NCI-H2081 treated with DMSO at 0.1 percent for 48 hours (cell line): ENCODE measurements around the gene SAE1.
"Not testable (repeated sequence)": the region's sequence is repeated elsewhere in the genome, so short reads cannot be mapped to it uniquely, and the experiment has no call there.

Experiments
- DNase-seq: peaks from one replicate; lab custom pipeline; 2025; lab: John Stamatoyannopoulos, UW

Gene SAE1

DNA sequence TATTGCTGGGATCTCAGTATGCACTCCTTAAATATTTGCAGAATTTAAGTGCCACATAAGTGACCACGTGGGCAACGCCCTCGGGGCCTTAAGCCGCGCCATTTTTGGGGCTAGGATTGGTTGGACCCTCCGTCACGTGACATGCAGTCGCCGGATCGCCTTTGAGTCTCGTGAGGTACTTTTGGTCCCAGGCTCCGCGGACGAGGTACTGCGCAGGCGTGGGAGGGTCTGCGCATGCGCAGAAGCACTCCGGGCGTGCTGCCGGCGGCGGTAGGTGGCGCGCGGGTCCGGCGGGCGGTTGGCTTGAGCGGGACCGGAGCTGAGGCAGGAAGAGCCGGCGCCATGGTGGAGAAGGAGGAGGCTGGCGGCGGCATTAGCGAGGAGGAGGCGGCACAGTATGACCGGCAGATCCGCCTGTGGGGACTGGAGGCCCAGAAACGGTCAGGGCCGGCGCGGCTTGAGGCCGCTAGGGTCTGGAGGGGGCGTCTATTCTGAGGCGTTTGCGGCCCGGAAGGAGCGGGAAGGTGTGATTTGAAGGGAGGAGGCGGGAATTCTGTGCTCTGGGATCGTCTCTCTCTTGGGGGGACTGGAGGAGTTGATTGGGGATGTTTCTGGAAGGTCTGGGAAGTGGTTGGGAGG, at the start of gene SAE1:
Gene SAE1 (plus strand): TSS at position 247 of the 639 bp plus-strand sequence. CDS start 96 bp downstream, at position 343.
- DNase-seq = peak; percentile 94

DNA sequence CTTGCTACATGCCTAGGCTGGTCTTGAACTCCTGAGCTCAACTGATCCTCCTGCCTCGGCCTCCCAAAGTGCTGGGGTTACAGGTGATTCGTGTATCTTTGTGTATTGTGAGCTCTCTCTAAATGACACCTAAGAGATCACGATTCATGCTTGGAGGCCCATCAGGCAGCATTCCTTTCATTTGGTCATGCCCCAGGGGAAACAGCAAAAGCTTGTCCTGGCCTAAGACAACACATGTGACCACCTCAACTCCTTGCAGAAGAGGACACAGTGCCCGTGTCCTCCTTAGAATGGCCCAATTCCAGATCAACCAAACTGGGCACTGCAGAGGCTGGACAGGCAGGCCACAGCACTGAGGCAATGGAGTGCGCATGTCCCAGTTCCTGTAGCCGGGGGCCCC, 49.5 kb upstream of the SAE1 start:
- DNase-seq = no peak

- no peak for DNase-seq
These were observed 48.1 kb upstream of the SAE1 start for GRCh38 chr19:47082493-47082892.

- no peak for DNase-seq
These were observed 45.7 kb upstream of the SAE1 start for GRCh38 chr19:47084879-47085439.

- DNase-seq = no peak
These were observed 44.4 kb upstream of the SAE1 start for GRCh38 chr19:47086280-47086679.

DNA sequence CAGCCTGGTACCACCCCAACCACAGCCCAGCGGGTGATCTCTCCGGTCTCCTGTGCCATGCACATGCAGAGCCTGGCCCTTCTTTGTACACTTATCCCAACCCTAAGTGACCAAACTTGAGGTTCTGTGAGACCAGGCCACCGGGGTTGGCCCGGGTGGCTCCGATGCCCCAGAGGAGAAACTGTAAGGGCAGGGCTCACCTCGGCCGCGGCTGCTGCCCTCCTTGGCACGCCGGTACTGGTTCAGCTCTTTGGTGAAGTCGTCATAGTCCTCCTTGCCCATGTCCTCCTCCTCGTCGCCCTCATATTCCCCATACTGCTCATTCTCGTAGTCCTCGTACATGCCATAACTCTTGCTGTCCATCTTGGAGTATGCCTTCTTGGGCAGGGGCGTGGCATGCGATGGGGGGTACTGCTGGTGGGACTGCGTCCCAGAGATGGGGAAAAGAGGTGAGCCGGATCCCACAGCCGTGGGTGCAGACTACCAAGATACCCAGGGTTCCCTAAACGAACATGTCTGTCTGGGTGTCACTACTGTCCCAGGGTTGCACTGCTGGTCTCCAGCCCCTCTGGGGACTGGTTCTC, 40.8 kb upstream of the SAE1 start:
- no peak for DNase-seq

GRCh38 chr19:47093254-47093653, 37.4 kb upstream of the SAE1 start:
- DNase-seq = no peak

GRCh38 chr19:47093841-47094240, 36.8 kb upstream of the SAE1 start:
- DNase-seq = no peak

- DNase-seq = no peak
These were observed 35.8 kb upstream of the SAE1 start for GRCh38 chr19:47094557-47095475.

DNA sequence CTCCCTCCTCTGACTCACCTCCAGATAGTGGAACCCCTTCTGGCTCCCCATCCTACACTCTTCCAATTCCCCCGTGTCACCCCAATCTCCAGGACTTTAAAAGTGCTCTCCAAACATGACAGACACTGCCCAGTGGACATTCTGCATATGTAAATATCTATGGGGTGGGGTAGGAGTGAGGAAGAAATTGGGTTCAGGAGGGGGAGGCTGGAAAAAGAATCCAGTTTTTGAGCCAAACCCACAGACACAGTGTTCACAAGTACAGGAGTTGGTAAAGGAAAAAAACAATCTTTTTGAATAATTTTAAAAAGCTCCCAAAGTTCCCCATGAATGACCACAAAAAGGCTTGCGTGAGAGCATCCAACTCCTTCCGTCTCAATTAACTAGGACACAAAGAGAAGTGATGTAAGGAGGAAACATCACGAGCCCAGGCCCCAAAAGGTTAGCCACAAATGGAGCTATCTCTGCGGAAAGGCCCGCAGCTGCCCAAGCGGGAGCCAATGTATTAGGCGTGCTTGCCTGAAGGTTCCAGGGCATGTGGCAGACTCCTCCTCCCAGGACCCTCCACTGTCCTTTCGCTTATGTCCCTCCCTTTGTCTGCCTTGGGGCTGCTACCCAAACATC, 35.0 kb upstream of the SAE1 start:
- no peak for DNase-seq

- no peak for DNase-seq
These were observed 34.4 kb upstream of the SAE1 start for GRCh38 chr19:47096100-47096704.

GRCh38 chr19:47096721-47097120, 33.9 kb upstream of the SAE1 start:
- DNase-seq = no peak

DNA sequence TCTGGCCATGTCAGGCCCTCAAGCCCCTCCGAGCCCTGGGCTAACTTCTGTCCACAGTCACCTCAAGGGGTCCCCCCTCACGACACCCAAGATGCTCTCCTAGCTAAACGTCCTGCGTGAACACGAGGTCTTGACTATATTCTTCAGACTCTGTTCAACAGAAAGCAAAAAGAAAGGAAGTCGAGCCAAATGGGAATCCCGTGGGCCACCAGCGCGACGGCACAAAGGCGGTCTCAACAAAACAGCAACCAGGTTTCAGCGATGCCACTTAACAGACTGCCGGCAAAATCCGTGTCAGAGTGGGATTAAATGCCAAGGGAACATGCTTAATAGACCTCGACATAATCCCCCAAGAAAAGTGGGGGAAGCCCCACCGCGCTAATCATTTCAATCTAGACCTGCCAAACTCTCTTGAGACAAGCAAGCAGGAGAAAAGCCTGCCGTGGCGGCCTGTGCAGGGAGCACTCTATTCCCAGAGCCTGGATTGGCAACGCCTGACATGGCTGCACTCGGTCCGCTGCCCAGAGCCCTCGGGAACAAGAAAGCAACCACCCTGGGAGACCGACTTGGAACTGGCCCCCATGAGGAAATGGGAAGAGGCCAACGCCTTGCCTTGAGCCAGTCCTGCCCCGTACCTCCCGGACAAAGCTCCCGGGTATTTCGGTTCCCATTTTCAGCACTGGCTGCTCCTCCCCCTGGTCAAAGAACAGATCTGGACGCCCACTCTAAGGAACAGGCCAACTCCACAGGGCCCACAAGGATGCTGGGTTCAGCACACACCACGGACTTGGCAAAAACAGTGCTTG, 33.0 kb upstream of the SAE1 start:
- DNase-seq = no peak

DNA sequence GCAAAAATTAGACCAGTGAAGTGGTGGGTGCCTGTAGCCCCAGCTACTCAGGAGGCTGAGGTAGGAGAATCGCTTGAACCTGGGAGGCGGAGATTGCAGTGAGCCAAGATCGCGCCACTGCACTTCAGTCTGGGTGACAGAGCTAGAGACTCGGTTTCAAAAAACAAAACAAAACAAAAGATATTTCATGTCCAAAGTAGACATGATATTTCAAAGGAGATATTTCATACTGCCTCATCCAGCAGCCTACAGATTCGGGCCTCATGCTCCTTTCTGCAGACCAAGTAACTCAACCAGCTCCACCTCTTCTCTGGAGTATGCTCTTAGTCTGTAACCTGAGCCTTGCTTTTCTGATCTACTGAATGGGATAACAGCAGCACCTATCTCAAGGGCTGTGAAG, 32.0 kb upstream of the SAE1 start:
- no peak for DNase-seq

DNA sequence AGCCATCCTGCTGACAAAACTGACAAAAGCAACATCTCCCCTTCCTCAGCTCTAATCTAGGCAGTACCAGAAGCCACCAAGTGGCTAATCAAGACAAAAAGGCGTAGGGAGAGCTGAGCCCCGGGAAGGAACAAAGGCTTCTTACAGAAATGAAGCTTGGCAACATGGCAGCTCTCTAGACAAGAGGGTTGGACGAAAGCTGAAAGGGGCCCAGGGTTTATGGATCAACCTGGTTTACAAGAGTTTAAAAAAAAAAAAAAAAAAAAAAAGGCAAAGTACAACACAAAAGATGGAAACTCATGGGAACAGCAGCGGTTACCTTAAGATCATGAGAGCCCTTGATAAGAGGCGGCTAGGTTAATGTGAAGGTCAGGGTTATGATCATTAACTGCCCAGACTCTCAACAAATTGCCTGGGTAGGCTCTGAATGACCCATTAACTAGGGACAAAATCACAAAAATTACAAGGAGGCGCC, 31.0 kb upstream of the SAE1 start:
- no peak for DNase-seq

DNA sequence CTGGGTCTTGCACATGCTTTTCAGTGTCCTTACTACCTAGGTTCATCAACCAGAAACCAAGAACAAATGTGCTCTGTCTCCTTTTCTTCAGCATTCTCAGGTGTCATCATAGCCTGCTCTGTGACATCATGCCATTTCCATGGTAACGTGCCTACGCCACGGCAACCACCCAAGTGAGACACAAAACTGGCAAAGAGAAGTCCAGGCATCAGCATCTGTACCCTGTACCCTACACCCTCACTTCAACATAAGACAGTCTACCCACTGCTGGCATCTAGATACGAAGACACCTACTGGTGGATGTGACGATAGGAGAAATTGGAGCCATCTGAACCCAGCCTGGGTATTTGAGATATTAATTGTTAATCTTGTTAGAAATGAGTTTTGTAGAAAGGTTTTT, 30.3 kb upstream of the SAE1 start:
- DNase-seq = no peak

DNA sequence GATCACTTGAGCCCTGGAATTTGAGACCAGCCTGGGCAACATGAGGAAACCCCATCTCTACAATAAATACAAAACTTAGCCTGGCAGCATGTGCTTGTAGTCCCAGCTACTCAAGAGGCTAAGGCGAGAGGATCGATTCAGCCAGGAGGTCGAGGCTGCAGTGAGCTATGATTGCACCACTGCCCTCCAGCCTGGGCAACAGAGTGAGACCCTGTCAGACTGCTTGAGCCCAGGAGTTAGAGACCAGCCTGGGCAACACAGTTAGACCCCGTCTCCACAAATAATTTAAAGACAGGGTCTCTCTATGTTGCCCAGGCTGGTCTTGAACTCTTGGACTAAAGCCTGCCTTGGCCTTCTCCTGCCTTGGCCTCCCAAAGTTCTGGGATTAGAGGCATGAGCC, 29.5 kb upstream of the SAE1 start:
- DNase-seq = not testable (repeated sequence)

DNA sequence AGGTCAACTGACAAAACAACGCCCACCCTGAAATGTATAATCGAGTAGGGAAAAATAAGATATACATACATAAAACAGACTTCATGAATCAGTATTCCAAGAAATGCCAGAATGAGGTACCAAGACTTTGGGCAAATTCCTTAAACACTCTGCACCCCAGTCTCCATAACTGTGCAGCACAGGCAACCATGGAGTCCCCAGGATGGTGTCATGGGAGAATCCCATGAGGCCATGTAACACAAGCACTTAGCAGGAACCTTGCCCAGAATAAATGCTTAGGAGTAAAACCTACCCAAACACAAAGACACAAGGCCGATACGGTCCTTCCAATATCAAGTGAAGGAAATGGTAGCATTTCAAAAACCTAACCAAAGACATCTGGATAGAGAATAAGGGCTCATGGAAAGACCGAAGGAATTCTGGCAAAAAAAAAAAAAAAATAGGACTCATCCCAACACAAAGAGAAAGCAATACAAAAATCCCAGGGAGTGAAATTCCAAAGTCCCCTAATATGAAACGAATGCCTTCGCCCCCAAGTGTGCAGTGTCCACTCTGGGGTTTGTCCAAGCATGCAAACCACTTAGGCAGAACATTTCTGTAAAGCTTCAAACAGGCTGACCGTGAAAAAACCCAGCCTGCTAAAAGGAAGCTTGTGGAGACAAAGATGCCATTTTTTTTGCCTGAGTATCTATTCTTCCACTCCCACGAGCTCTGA, 28.1 kb upstream of the SAE1 start:
- no peak for DNase-seq

GRCh38 chr19:47104680-47105079, 26.0 kb upstream of the SAE1 start:
- no peak for DNase-seq

DNA sequence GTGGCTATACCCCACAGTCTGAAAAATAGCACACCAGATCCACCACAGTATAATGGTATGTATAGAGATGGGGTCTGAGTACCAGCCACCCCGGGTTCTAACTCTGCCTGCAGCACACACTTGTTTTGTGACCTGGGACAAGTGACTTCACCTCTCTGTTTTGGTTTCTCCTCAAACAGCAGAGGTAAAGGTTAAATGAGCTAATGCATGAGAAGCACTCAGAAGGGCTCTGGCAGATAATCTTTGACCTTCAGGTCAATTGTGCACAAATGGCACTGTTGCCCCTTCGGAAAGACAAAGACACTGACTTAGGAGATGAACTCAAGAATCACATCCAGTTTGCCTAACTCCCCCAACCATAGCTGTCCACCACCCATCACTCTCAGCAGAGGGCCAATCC, 24.8 kb upstream of the SAE1 start:
- DNase-seq = no peak
